Measurements from ENCODE around the gene IFT122.

DNA sequence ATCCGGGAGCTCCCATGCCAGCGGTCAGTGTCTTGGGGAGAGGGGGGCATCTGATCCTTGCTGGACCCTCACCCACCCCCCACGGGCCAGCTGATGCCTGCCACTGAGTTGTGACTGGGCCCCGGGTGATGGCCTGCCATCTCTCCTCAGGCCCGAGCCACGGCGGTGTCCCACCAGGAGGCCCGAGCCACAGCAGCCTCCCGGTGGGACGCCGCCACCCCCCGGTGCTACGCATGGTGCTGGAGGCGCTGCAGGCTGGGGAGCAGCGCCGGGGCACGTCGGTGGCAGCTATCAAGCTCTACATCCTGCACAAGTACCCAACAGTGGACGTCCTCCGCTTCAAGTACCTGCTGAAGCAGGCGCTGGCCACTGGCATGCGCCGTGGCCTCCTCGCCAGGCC lies 107.2 kb downstream of the IFT122 start:
- no peak for TF ChIP-seq POLR2A (IDR thresholded peaks at IDR 0.05)
- TF ChIP-seq, protein P1, sequence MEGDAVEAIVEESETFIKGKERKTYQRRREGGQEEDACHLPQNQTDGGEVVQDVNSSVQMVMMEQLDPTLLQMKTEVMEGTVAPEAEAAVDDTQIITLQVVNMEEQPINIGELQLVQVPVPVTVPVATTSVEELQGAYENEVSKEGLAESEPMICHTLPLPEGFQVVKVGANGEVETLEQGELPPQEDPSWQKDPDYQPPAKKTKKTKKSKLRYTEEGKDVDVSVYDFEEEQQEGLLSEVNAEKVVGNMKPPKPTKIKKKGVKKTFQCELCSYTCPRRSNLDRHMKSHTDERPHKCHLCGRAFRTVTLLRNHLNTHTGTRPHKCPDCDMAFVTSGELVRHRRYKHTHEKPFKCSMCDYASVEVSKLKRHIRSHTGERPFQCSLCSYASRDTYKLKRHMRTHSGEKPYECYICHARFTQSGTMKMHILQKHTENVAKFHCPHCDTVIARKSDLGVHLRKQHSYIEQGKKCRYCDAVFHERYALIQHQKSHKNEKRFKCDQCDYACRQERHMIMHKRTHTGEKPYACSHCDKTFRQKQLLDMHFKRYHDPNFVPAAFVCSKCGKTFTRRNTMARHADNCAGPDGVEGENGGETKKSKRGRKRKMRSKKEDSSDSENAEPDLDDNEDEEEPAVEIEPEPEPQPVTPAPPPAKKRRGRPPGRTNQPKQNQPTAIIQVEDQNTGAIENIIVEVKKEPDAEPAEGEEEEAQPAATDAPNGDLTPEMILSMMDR (IDR thresholded peaks at IDR 0.05) = no peak
